Measurements from ENCODE around the gene CEBPG. TPM values are rescaled to one million over a fixed set of nuclear protein-coding genes. Genes with fewer than 3 reads are reported as not detected.

Gene CEBPG
- total and polyA plus RNA-seq, 8 donors: 4.7 to 40.9 (median 18.0) TPM

DNA sequence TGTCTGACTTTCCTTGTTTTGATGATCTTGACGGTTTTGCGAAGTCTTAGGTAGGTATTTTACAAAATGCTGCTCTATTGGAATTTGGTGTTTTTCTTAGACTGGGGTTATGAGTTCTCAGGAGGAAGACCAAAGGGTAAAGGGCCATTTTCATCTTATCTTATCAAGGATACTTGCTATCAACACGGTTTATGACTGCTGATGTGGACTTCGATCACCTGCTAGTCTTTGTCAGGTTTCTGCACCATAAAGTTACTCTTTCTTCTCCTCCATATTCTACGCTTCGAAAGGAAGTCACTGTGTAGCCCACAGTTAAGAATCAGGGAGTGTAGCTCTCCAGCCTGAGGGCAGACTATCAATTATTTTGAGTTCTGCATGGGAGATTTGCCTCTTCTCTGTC lies 7.4 kb upstream of the CEBPG start:
- Histone ChIP-seq H3K27me3 (peaks cover 0 to 4% (median 0%) of the 10 kb centered on the region in 3 donors), H3K36me3 (no peaks in the 10 kb centered on the region), H3K27ac (no peak overlapping the region), H3K9me3 (no peaks in the 10 kb centered on the region), H3K4me1 (no peaks in the 10 kb centered on the region), H3K4me3 (no peak overlapping the region)
- intact Hi-C loops (cut with DNase I; ENCODE audit: low total_unique reads): no loop called here
- TF ChIP-seq EP300 (IDR thresholded peaks at IDR 0.05) (no peak), POLR2A (IDR thresholded peaks at IDR 0.05) (no peak), POLR2AphosphoS5 (IDR thresholded peaks at IDR 0.05) (no peak)
- TF ChIP-seq, protein P1, sequence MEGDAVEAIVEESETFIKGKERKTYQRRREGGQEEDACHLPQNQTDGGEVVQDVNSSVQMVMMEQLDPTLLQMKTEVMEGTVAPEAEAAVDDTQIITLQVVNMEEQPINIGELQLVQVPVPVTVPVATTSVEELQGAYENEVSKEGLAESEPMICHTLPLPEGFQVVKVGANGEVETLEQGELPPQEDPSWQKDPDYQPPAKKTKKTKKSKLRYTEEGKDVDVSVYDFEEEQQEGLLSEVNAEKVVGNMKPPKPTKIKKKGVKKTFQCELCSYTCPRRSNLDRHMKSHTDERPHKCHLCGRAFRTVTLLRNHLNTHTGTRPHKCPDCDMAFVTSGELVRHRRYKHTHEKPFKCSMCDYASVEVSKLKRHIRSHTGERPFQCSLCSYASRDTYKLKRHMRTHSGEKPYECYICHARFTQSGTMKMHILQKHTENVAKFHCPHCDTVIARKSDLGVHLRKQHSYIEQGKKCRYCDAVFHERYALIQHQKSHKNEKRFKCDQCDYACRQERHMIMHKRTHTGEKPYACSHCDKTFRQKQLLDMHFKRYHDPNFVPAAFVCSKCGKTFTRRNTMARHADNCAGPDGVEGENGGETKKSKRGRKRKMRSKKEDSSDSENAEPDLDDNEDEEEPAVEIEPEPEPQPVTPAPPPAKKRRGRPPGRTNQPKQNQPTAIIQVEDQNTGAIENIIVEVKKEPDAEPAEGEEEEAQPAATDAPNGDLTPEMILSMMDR (IDR thresholded peaks at IDR 0.05): no peak
- WGBS, 5 donors: 56 to 72% (median 65%) methylated on average over 6 of the region's 6 CpGs
- no peak for DNase-seq

DNA sequence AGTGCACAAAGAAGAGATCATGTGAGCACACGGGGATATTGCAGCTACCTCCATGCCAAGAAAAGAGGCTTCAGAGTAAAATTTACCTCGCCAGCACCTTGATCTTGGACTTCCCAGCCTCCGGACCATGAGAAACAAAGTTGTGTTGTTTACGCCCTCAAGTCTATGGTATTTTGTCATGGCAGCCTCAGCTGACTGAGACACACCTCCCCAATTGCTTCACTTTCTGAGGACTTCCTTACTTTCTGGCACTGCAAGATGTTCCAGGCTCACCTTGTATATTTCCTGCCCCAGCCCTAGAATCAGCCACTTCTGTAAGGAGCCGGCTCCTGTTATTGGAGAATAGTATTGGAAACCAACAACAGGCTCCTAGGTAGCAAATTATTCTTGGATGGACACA lies 6.6 kb upstream of the CEBPG start:
- DNase-seq: no peak
- Histone ChIP-seq H3K4me1 (peaks cover 0 to 2% (median 0%) of the 10 kb centered on the region in 4 donors), H3K27ac (no peak overlapping the region), H3K36me3 (no peaks in the 10 kb centered on the region), H3K4me3 (no peak overlapping the region), H3K27me3 (peaks cover 0 to 4% (median 0%) of the 10 kb centered on the region in 3 donors), H3K9me3 (no peaks in the 10 kb centered on the region)
- intact Hi-C loops (cut with DNase I; ENCODE audit: low total_unique reads): no loop called here
- WGBS, 5 donors: 74 to 93% (median 84%) methylated on average over 5 of the region's 5 CpGs
- no peak for TF ChIP-seq EP300 (IDR thresholded peaks at IDR 0.05)
- TF ChIP-seq, protein P1 (IDR thresholded peaks at IDR 0.05): no peak

DNA sequence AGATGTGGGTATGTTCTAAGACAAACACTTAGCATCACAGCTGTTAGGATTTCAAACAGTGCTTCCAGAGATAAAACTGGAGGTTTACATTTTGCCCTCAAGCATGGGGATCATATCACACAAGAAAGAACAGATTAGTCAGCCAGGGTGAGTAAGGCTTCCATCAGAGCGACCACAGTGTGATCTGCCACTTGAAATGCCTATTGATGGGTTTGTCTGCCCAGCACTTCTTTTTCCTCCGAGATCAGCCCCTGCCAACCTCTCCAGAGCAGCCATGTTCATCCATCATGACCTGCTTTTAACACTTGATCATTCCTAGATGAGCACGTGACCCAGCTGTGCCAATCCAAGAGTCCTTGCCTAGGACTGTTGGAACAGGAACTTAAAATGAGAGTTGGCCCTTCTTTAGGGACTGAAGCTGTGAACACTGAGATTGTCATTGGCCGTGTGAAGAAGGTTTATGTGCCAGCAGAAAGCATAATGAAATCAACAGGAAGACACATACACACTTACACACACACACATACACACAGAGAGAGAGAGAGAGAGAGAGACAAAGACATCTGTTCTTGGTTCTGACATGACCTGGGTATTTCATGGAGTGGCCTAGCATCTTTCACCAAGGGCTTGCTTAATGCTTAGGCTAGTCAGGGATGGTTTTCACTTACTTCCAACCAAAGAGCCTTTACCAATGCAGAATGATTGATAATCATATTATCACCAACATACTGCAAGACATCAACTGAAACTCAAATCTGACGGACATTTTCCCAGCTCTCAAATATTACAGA lies 5.2 kb upstream of the CEBPG start:
- H3K4me1 ChIP-seq: peaks cover 0 to 11% (median 4%) of the 10 kb centered on the region in 4 donors
- DNase-seq: no peak
- H3K9me3 ChIP-seq: no peaks in the 10 kb centered on the region
- H3K36me3 ChIP-seq: no peaks in the 10 kb centered on the region
- H3K27ac ChIP-seq: no peak overlapping the region
- WGBS, 5 donors: 61 to 83% (median 72%) methylated on average over 5 of the region's 5 CpGs
- intact Hi-C loops (cut with DNase I; ENCODE audit: low total_unique reads): no loop called here
- peaks cover 0 to 4% (median 0%) of the 10 kb centered on the region in 3 donors for H3K27me3 ChIP-seq
- no peak overlapping the region for H3K4me3 ChIP-seq
- TF ChIP-seq POLR2AphosphoS5 (IDR thresholded peaks at IDR 0.05): no peak
- TF ChIP-seq POLR2A (IDR thresholded peaks at IDR 0.05): no peak
- TF ChIP-seq EP300 (IDR thresholded peaks at IDR 0.05): no peak
- TF ChIP-seq, protein P1 (IDR thresholded peaks at IDR 0.05): no peak

DNA sequence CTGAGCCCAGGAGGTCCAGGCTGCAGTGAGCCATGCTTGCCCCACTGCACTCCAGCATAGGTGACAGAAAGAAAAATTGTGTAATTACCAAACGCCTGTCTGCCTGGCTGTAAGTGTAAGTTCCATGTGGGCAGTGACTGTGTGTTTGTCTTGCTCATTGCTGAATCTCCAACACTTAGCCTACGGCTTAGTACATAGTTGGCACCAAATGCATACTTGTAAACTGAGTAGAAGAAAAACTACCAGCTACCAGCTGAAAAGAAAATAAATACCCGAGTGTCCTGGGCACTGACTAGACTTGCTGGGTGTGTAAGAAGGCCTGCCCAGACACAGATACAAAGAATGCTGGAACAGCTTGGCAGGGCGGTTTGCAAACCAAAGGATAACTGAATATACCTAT lies 2.7 kb upstream of the CEBPG start:
- 72 to 86% (median 74%) methylated on average over 4 of the region's 4 CpGs for WGBS, 5 donors
- TF ChIP-seq POLR2AphosphoS5 (IDR thresholded peaks at IDR 0.05) (no peak), POLR2A (IDR thresholded peaks at IDR 0.05) (no peak), EP300 (IDR thresholded peaks at IDR 0.05) (no peak)
- TF ChIP-seq, protein P1 (IDR thresholded peaks at IDR 0.05): no peak
- H3K4me3 ChIP-seq: no peak overlapping the region
- no peak for DNase-seq
- intact Hi-C loops (cut with DNase I; ENCODE audit: low total_unique reads): no loop called here
- no peak overlapping the region for H3K27ac ChIP-seq
- H3K9me3 ChIP-seq: no peaks in the 10 kb centered on the region
- H3K36me3 ChIP-seq: no peaks in the 10 kb centered on the region
- peaks cover 13 to 26% (median 19%) of the 10 kb centered on the region in 4 donors for H3K4me1 ChIP-seq
- H3K27me3 ChIP-seq: peaks cover 0 to 4% (median 0%) of the 10 kb centered on the region in 3 donors

All from stomach (tissue), 9 donors.